ENCODE data around the gene SCEL.

DNA sequence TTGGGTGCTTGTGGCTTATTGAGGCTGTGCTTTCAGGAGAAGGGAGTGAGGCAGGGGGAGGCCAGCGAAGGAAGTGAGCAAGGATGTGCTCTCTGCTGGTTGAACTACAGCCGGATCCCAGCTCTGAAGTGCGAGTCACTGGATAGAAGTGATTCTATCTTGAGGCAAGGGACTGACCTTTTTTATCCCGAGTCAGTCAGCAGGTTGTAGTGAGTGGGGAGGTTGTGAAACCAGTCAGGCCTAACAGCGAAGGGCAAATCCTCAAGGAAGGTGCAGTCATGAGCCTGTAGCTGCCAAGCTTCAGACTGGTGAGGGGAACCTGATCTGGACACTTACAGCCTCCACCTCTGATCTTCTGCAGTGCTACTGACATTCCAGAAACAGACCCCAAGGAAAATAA is 18.6 kb downstream of the SCEL start:
- TF ChIP-seq, protein P1, sequence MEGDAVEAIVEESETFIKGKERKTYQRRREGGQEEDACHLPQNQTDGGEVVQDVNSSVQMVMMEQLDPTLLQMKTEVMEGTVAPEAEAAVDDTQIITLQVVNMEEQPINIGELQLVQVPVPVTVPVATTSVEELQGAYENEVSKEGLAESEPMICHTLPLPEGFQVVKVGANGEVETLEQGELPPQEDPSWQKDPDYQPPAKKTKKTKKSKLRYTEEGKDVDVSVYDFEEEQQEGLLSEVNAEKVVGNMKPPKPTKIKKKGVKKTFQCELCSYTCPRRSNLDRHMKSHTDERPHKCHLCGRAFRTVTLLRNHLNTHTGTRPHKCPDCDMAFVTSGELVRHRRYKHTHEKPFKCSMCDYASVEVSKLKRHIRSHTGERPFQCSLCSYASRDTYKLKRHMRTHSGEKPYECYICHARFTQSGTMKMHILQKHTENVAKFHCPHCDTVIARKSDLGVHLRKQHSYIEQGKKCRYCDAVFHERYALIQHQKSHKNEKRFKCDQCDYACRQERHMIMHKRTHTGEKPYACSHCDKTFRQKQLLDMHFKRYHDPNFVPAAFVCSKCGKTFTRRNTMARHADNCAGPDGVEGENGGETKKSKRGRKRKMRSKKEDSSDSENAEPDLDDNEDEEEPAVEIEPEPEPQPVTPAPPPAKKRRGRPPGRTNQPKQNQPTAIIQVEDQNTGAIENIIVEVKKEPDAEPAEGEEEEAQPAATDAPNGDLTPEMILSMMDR (conservative IDR thresholded peaks at IDR 0.05; ENCODE audit: low read depth, low read length), result no peak
- no peak for TF ChIP-seq EZH2 (IDR thresholded peaks at IDR 0.05; ENCODE audit: low read length, unreplicated experiment)
